NCI-H2196 (cell line): ENCODE results near the gene MPP3.
"Not testable (repeated sequence)": the region's sequence is repeated elsewhere in the genome, so short reads cannot be mapped to it uniquely, and the experiment has no call there.

Source experiments
- DNase-seq: peaks from one replicate; lab custom pipeline; 2025; ENCODE audit not compliant: unreplicated experiment; lab: John Stamatoyannopoulos, UW

The MPP3 gene

DNA sequence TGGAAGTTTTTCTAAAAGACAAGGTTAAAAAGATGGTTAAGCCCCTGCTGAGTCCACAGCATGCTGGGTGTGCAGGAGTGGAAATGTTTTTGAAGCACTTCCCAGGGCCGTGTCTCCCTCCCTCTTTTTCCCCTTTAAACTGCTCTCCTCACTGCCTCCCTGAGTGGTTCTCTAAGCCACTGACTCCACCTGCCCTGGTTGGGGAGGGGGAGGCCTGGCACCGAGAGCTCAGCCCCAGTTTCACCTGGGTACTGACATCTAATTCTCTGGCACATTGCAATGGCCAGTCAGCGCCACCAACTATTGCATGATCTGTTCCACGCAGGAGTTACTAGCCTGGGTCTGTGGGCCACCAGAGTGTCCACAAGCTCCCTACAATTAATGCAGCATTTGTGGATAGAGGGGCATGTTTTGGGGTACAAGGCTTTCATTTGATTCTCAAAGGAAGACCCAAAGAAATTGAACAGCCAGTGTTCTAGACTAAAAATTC is 22.7 kb downstream of the MPP3 start:
- DNase-seq: no peak

DNA sequence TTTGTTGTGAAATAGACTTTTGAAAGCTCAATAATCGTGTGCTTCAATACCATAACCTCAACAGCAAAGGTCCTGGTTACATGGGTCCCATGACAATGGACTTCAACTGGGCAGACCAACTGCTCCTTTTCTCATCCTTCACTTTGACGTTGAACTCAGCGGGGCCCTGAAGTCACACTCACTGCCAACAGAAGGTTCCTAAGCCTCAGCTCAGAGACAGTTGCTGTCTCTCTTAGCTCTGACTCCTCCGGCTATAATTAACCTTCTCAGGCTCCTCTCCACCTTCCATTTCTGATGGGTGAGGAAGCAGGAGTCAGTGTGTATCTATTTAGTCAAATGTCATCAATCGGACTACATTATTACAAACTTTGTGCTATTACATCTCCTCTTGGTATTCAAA is 23.8 kb downstream of the MPP3 start:
- DNase-seq: no peak

DNA sequence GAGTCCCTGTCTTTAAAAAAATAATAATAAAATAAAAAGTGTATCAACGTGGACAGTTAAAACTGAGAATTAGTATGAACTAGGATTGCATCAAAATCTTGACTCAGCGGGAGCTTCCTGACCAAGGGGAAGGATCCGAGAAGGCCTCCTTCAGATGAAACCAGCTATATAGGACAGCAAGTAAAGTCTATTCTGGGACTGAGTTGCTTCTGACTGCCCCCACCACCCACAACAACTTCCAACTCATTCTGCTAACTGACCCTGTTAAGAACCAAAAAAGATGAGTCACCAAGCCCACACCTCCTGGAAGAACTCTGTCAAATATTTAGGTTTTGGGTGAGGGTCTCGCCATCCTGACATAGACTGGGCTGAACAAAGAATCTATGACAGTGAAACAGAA is 24.9 kb downstream of the MPP3 start:
- DNase-seq: no peak

DNA sequence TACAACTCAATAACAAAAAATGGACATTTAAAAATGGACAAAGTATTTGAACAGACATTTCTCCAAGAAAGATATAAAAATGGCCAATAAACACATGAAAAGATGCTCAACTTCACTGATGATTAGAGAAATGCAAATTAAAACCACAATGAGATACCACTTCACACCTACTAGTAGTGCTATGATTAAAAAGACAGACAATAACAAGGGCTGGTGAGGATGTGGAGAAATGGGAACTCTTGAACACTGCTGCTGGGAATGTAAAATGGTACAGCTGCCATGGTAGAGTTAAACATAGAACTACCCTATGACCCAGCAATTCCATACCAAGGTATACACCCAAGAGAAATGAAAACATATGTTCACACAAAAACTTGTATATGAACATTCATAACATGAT is 27.8 kb downstream of the MPP3 start:
- DNase-seq: no peak

DNA sequence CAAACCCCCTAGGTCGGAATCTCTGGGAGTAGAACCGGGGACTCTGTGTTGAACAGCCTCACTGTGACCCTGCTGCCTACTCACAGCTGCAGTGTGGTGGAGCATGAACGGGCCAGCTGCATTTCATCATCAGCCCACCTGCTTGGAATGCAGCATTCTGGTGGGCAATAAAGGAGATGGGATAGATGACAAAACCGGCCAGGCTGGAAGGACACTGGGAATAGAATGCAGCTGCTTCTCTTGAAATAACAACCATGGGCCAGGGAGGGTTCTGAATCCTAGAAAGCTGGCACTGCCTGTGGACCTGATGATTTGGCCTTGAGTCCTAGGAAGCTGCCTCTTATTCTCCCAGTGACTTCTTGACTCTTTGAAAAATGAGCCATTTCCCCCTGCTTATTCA is 29.2 kb downstream of the MPP3 start:
- no peak for DNase-seq

GRCh38 chr17:43801844-43802243 is 31.1 kb downstream of the MPP3 start:
- no peak for DNase-seq

GRCh38 chr17:43800736-43801135 is 32.2 kb downstream of the MPP3 start:
- no peak for DNase-seq

DNA sequence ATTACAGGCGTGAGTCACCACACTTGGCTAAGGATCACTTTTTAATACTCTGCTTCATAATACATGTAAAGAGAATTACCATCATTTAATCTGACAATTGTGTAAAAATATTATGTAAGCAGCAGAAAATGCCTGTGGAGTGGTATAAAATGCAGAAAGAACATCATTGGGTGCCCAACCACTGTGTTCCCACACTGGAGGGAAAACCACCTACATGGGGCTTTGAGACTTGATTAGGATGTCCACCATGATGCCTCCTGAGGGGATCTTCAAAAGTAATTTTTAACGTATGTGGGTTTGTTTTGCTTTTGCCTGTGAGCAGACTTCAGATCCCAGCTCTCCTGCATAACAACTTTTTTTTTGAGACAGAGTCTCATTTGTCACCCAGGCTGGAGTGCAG is 33.9 kb downstream of the MPP3 start:
- DNase-seq: no peak

DNA sequence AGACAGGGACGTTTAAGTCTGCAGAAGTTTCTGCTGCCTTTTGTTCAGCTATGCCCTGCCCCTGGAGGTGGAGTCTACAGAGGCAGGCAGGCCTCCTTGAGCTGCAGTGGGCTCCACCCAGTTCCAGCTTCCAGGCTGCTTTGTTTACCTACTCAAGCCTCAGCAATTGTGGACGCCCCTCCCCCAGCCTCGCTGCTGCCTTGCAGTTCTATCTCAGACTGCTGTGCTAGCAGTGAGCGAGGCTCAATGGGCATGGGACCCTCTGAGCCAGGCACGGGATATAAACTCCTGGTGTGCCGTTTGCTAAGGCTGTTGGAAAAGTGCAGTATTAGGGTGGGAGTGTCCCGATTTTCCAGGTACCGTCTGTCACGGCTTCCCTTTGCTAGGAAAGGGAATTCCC is 34.9 kb downstream of the MPP3 start:
- DNase-seq: not testable (repeated sequence)

DNA sequence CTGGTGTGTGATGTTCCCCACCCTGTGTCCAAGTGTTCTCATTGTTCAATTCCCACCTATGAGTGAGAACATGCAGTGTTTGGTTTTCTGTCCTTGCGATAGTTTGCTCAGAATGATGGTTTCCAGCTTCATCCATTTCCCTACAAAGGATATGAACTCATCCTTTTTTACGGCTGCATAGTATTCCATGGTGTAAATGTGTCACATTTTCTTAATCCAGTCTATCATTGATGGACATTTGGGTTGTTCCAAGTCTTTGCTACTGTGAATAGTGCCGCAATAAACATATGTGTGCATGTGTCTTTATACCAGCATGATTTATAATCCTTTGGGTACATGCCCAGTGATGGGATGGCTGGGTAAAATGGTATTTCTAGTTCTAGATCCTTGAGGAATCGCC is 40.3 kb downstream of the MPP3 start:
- DNase-seq: not testable (repeated sequence)

GRCh38 chr17:43791589-43791988 is 41.4 kb downstream of the MPP3 start:
- peak; percentile 60 for DNase-seq

DNA sequence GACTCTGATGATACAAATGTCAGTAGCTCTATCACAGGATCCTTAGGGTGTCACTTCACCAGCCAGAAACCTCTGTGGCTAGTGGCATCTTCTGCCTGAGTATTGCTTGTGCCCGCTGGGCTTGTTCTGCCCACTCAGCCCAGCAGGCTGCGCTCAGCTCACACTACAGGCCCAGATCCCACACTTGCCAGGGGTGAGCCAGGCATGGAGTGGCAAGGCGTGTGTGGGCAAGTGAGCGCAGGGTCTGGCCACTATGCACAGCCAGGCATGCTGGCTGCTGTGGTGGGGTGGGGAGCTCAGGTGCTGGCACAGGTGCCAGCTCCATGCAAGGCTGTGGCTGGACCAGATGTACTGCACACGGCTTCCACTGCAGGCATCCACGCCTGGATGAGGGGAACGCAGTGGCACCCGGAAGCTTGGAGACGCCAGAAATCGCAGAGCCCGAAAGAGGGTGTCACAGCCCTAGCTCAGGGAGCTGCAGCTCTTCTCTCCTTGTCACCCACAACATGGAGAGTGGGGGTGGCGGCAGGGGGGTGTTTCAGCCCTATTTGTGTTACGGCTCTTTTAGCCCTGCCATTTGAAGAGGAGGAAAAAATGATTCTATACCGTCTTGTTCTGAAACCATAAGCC is 42.5 kb downstream of the MPP3 start:
- DNase-seq: no peak

DNA sequence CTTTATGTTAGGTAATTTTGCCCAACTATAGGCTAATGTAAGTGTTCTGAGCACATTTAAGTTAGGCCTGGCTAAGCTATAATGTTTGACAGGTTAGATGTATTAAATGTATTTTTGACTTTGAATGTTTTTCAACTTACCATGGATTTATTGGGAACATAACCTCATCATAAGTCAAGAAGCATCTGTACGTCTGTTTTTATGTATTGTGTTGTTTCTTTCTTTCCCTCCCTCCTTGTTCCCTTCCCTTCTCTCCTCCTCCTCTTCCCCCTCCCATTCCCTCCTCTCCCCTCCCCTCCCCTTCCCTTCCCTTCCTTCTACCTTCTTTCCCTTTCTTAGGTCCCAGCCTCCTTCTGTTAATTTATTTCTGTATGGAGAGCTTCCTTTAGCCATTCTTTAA is 43.5 kb downstream of the MPP3 start:
- no peak for DNase-seq

DNA sequence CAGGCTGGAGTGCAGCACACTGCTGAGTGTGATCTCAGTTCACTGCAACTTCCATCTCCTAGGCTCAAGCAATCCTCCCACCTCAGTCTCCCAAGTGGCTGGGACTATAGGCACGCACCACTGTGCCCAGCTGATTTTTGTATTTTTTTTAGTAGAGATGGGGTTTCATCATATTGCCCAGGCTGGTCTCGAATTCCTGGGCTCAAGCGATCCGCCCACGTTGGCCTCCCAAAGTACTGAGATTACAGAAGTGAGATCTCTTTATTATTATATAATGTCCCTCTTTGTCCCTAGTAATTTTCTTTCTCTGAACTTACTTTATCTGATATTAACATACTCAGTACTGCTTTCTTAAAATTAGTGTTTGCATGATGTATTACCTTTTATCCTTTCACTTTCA is 44.4 kb downstream of the MPP3 start:
- DNase-seq: no peak

DNA sequence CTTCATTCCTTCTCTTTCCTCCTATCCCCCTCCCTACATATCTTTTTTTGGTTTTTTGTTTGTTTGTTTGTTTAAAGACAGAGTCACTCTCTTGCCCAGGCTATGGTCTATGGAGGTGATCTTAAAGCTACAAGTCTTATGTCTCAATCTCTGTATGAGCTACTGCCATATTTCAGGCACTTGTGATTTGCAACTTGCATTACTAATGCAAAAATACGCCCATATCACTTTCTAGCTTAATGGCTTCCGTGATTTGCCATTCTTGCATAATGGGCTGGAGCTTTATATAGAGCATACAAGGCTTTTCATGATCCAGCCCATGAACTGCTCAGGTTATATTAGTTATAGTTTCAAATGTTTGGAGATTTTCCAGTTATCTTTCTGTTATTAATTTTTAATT is 45.2 kb downstream of the MPP3 start:
- no peak for DNase-seq

GRCh38 chr17:43784628-43785101 is 48.3 kb downstream of the MPP3 start:
- DNase-seq: no peak

- no peak for DNase-seq
Measured at GRCh38 chr17:43784068-43784467, 48.9 kb downstream of the MPP3 start.

- DNase-seq: no peak
Measured at GRCh38 chr17:43782913-43783680, 49.8 kb downstream of the MPP3 start.

DNA sequence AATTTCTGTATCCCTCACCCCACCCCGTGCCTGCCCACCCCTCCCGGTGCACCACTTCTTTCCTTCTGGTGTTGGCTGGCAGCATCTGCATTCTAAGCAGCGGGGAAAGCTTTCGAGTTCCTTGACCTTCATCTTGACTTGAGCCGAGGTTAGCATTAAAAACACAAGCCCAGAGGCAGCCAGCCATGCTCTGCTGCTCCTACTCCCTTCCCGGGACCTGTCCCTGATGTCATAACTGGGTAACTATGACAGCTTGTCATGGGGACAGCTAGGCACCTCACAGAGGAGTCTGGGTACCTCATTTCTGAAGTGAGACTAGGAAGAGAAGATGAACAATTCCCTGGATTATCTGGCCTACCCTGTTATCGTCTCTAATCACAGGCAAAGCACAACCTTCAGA is 52.8 kb downstream of the MPP3 start, which contains the start of gene CFAP97D1:
TSS of gene CFAP97D1 (plus strand) at position 301 of the 400 bp plus-strand sequence. CDS start at position 329, 28 bp downstream.
- no peak for DNase-seq

- no peak for DNase-seq
Measured at GRCh38 chr17:43779145-43780125, 53.5 kb downstream of the MPP3 start.
